ENCODE data around the gene GIMAP8.

The GIMAP8 gene

GRCh38 chr7:150412016-150412415 is 38.4 kb upstream of the GIMAP8 start:
- DNase-seq, result no peak

GRCh38 chr7:150412518-150413488 is 37.6 kb upstream of the GIMAP8 start:
- DNase-seq, result no peak

- no peak for DNase-seq
Measured at GRCh38 chr7:150413640-150414081, 36.8 kb upstream of the GIMAP8 start.

- DNase-seq, result no peak
Measured at GRCh38 chr7:150415161-150416153, 35.0 kb upstream of the GIMAP8 start.

- no peak for DNase-seq
Measured at GRCh38 chr7:150417239-150417638, 33.2 kb upstream of the GIMAP8 start.

- no peak for DNase-seq
Measured at GRCh38 chr7:150417863-150418262, 32.6 kb upstream of the GIMAP8 start.

GRCh38 chr7:150420242-150420641 is 30.2 kb upstream of the GIMAP8 start:
- no peak for DNase-seq

GRCh38 chr7:150420987-150421674 is 29.3 kb upstream of the GIMAP8 start:
- DNase-seq, result peak; percentile 85

GRCh38 chr7:150421831-150422230 is 28.6 kb upstream of the GIMAP8 start:
- no peak for DNase-seq

- no peak for DNase-seq
Measured at GRCh38 chr7:150425670-150426069, 24.8 kb upstream of the GIMAP8 start.

GRCh38 chr7:150428671-150429451 is 21.6 kb upstream of the GIMAP8 start:
- DNase-seq, result no peak

GRCh38 chr7:150429699-150430098 is 20.7 kb upstream of the GIMAP8 start:
- DNase-seq, result no peak

GRCh38 chr7:150430465-150431085 is 19.9 kb upstream of the GIMAP8 start:
- DNase-seq, result no peak

- no peak for DNase-seq
Measured at GRCh38 chr7:150431839-150432658, 18.4 kb upstream of the GIMAP8 start.

GRCh38 chr7:150432915-150433892 is 17.2 kb upstream of the GIMAP8 start:
- no peak for DNase-seq

GRCh38 chr7:150434240-150434639 is 16.2 kb upstream of the GIMAP8 start:
- DNase-seq, result no peak

GRCh38 chr7:150435047-150435389 is 15.4 kb upstream of the GIMAP8 start:
- DNase-seq, result no peak

- DNase-seq, result no peak
Measured at GRCh38 chr7:150435390-150436073, 14.9 kb upstream of the GIMAP8 start.

- DNase-seq, result no peak
Measured at GRCh38 chr7:150439967-150440366, 10.5 kb upstream of the GIMAP8 start.
